GM15510 (cell line): ENCODE results near the gene GPR17.

Experiments
- POLR2A ChIP-seq: IDR thresholded peaks from 3 replicates; pipeline ENCODE4 v1.6.1; 2011; ENCODE audit warnings: borderline replicate concordance; ENCODE audit not compliant: insufficient read length; ENCODE audit errors: extremely low read depth

The GPR17 gene

DNA sequence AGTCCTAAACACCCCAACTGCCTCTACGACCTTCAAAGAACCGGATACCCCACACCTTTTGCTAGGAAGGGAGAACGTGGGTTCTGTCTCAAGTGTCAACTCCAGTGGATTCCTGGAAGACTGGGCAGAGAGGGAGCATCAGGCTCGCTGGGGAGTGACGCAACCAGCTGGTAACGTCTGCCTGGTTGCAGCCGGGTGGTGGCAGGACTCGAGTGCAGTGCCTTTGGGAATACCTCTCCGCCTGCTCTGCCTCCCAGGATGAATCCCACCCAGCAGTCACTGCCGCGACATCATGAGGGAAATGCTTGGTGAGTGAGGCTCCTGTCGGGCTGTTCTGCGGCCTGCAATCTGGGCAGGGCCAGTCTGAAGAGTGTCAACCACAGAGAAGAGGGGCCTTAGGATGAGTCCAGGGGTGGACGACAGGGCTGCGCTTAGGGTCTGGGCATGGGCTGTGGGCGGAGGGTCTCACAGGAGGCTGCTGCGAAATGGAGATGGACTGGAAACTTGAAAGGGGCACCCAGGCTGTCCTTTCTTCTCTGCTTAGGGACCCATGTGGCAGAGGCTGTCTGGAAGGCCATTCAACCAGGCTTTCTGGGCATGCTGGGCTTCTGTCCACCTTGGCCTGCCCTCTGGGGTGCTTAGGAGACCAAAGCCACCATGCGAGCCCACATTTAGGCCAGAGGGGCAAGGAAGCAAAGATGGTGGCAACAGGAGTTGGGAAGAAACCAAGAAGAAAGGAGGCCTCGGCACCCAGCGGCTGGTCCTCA, 12.9 kb downstream of the GPR17 start:
- no peak for TF ChIP-seq POLR2A

DNA sequence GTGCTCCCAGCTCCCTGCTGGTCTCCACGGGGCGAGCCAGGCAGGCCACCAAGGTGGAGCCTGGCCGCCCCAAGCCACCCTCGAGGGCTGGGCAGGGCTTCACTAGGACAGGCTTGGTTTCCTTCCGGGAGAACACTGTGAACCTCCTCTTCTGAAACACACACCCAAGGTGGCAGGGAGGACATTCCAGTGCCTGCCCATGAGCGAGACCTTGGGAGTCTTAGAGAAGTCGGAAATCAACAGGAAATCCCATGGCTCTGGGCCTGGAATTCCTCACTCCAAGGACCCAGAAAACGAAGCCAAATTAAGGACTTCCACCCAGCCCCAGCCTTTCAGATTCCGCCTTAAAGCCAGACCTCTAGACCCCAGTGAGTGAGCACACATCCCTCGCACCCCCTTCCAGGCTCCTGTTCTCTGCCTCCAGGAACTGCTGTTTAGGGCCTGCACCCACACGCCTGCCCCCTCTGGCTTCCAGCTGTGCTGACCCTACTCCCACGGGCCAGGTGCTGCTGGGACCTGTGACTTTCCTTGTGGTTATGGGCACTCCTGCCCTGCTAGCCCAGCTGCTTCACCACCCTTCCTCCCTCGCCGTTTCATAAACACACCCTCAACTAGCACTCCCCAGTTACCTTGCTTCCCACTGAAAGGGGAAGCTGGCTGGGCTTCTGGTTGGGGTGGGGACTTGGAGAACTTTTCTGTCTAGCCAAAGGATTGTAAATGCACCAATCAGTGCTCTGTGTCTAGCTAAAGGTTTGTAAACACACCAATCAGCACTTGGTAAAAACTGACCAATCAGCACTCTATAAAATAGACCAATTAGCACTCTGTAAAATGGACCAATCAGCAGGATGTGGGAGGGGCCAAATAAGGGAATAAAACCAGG, 13.7 kb downstream of the GPR17 start:
- TF ChIP-seq POLR2A = no peak

DNA sequence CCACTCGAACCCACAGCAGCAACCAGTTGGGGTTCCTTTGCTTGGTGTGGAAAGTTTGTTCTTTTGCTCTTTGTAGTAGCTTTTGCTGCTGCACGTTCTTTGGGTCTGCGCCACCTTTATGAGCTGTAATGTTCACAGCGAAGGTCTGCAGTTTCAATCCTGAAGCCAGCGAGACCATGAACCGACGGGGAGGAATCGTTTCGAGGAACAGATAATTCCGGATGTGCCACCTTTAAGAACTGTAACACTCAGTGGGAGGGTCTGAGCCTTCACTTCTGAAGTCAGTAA, 14.3 kb downstream of the GPR17 start:
- TF ChIP-seq POLR2A = no peak

DNA sequence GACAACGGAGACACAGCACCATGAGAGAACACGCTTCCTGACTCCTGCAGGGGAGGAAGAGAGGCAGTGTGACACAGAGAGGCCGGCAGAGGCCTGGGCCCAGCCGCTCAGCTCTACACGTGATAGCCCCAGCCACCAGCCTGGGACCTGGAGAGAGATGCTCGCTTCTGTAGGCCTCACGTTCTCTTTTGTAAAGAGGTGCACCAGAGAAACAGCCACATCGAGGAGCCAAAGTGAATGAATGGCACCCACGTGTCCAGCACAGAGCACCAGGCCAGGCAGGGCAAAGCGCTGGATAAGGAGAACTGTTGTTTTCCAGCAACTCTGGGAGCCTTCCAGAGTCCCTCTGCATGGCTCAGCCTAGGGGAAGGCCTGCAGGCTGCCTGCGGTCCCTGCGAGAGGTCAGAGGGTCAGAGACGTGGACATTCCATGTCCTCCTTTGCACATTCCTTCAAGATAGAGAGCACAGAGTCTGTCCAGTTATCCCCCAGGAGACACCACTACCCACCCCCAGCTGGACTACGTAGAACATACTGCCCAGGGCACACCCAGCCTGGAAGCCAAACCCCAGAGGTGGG, 15.2 kb downstream of the GPR17 start:
- no peak for TF ChIP-seq POLR2A

DNA sequence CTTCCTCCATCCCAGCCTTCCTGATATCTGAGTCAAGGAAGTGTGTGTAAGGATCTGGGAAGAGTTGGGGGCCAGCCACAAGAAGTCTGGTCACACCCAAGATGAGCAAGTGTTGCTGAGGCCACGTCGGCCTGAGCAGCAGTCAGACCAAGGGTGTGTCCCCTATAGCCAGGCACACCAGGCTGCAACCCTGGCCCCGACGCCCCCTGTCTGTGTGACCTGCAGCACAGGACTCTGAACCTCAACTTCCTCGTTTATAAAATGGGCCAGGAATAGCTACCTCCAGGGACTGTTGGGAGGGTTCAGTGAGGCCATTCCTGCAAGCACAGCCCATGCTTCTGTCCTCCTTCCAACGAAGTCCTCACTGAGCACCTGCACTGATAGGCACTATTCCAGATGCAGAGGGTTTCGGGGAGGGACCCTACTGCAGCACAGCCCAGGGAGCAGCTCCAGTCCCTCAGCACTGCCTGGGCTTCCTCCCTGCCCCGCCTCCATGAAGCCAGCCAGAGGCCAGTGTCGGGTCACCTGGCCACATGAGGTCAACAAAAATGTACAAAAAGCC, 16.1 kb downstream of the GPR17 start:
- TF ChIP-seq POLR2A = no peak

DNA sequence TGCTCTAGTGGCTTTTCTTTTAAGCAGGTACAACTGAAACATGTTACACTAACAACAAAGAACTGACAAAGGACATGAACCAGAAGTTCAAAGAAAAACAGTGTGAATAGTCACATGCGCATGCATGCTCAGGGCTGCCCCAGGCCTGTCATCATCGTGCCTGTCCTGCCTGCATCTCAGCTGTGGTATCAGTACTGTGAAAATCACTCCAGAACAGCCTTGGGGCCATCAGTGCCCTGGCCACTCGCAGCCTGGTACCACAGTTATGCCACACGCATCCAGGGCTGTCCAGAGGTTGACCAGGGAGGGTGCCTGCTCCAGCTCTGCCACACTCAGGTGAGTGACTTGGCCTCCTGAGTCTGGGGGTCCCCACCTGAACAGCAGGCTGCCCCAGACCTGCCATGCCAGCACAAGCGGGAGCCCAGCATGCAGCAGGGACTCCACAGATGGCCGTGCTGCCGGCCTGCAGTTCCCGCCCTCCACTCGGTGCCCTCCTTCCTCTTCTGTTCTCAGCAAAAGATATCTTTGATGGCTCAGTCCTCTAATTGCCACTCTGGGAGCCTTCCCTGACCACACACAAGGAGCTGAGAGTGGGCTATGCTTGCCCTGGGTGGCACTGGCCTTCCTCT, 17.1 kb downstream of the GPR17 start:
- TF ChIP-seq POLR2A = no peak

DNA sequence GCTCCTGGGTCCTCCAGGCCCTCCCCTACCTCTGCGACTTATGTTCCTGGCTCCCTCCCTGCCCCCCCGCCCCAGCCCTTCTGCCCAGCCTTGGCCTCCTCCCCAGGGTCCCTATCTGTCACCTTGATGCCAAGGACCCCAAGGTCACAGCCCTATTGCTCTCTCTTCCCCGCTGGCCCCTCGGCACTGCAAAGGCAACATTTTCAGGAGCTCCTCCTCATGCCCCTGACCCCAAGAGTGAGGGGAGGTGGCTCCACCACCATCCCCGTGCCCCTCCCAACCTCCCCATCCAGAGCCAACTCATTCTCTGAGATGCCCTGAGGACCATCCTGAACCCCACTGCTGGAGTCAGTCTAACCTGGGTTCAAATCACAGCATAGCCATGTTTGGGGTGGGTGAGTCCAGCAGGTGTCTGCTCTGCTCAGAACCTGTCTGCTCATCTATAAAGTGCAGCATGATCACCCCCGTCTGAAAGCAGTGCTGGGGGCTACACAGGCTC, 17.7 kb downstream of the GPR17 start:
- TF ChIP-seq POLR2A = no peak

DNA sequence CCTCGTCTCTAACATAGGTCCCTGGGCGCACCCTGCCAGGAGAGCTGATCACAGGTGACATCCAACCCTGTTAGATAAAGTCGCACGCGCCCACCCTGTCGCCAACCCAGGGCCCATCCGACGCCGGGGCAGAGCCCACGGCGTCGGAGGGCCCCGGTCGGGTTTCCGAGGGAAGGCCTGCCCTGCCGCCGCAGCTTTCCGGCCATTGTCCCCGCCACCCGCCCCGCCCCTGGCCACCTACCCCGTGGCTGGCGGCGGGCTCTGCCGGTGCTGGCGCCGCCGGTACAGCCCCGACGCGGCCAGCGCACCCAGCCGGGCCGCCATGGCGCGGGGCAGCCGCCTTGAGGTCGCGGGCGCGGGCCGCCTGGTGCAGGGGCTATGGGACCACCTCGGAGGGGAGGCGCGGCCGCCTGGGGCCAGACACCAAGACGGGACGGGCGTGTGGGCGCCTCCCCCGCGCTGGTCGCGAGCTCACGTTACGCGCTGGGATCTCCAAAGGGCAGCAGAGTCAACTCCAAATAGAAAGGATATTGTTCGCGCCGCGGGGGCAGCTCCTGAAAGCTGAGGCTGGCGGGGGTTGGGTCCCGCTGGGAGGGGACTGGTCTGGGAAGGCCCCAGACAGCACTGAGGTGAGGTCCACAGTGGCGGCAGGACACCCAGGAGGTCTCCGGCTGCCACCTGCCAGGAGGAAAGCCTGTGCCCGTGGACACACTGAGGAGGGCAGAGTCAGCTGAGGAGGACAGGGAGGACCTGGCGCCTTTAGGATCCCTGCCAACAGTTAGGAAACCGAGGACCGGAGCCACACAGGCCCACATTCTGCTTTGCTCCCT, 18.3 kb downstream of the GPR17 start:
- TF ChIP-seq POLR2A = no peak

DNA sequence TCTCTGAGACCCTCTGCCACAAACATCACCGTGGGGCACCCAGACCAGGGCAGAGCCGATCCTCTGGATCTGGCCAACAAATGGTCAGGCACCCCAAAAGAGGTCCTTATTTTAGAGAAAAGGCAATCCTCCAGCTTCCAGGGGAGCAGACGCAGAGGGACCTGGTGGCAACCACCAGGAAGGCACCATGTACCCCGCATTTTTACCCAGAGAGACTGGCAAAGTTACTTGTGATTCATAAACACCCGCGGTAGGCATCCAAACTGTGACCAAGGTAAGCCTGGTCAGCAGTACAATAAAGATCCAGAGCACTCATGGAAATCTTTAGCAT, 18.9 kb downstream of the GPR17 start:
- no peak for TF ChIP-seq POLR2A

DNA sequence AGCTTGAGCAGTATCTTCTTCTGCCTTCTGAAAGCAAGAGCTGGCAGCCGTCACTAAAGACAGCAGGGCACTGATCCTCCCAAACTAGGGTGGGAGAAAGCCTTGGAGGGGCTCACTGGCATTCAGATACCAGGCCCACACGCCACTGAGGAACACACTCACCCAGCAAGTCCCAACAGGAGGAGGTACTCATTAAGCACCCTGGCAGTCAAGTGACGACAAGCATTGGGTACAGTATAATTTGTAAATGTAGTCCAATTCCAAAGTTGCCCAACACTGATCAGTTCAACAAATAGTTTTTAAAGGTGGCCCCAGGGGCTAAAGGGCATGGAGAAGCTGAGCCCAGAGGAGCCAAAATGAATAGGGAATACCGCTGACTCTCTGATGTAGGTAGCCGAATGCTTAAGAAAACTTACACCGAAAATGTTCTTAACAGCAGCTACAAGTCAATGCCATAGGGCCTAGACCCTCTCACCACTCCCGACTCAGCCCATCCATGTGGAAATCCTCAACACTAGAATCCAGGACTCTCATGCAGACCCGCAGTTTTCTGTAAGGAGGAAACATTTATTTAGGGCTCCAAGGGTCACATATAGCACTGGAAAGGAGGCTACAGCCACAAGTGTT, 19.4 kb downstream of the GPR17 start:
- TF ChIP-seq POLR2A = no peak

DNA sequence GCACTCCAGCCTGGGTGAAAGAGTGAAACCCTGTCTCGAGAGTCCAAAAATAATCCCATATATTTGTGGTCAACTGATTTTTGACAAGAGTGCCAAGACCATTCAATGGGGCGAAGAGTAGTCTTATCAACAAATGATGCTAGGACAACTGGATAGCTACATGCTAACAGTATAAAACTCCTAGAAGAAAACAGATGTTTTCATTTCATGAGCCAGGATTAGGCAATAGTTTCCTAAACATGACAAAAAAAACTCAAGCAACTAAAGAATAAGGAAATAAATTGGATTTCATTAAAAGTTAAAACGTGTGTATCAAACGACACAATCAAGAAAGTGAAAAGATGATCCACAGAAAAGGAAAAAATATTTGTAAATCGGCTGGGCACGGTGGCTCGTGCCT, 23.1 kb downstream of the GPR17 start:
- no peak for TF ChIP-seq POLR2A

DNA sequence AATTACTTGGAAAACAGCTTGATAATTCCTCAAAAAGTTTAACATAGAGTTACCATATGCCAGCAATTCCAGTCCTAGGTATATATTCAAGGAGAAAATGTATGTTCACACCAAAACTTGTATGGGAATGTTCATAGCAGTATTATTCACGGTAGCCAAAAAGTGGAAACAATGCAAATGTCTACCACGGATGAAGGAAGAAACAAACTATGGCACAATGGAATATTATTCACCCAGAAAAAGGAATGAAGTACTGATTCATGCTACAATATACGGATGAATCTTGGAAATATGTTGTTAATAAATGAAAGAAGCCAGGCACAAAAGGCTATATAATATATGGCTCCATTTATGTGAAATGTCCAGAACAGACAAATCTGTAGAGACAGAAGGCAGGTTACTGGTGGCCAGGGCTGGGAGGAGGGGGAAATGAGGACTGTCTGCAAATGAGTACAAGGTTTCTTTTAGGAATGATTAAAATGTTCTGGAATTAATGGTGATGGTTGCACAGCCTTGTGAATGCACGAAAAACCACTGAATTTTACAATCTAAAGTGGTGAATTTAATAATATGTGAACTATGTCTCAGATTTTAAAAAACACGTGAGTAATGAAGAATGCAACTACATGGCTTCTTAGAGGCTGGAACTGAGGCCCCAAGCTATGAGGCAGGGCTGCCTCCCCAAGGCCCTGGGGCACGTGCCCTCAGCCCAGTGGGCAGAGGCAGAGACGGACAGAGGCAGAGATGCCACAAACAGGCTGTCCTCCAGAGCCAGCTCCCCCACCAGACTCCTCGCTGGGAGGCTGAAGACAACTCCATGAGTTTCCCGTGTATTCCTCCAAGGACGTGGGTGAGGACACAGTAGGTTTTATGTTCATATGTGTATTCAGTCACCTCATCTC, 24.4 kb downstream of the GPR17 start:
- TF ChIP-seq POLR2A = no peak

DNA sequence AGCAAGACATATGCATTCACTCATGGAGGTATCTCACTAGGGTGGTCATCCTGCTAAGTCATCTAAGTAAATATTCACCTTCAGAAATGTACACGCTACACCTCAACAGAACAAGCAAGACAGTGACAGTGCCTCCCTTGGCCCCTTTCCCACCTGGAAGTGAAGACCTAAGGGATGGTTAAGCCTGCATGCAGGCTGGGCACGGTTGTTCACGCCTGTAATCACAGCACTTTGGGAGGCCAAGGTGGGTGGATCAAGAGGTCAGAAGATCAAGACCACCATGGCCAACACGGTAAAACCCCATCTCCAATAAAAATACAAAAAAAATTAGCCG, 25.0 kb downstream of the GPR17 start:
- no peak for TF ChIP-seq POLR2A
